ENCODE results near the gene FFAR3.
"Not testable (repeated sequence)": the region's sequence is repeated elsewhere in the genome, so short reads cannot be mapped to it uniquely, and the experiment has no call there.

Gene FFAR3

GRCh38 chr19:35375505-35376307 is 17.4 kb downstream of the FFAR3 start:
- no peak for DNase-seq (ENCODE audit: low read depth)

DNA sequence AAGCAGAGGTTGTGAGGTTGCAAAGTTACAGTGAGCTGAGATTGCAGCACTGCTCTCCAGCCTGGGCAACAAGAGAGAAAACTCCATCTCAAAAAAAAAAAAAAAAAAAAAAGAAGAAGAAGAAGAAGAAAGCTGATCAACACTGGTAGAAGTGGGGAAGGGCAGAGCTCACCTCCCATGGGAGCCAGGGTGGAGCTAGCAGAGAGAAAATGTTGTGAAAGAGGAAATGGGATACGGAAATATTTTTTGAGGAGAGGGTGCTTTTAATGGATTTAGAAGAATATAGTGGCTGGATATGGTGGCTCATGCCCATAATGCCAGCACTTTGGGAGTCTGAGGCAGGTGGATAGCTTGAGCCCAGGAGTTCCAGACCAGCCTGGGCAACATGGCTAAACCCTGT is 19.4 kb downstream of the FFAR3 start:
- DNase-seq (ENCODE audit: low read depth): no peak

GRCh38 chr19:35378356-35378755 is 20.1 kb downstream of the FFAR3 start:
- no peak for DNase-seq (ENCODE audit: low read depth)

DNA sequence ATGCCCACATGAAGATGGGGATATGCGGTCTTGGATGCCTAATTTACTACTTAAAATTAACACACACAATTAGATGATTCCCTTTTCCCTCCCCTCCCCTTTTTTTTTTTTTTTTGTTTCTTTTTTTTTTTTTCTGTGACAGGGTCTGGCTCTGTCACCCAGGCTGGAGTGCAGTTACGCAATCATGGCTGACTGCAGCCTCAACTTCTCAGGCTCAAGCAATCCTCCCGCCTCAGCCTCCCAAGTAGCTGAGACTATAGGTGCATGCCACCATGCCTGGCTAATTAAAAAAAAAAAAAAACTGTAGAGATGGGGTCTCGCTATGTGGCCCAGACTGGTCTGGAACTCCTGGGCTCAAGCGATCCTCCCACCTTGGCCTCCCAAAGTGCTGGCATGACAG is 21.3 kb downstream of the FFAR3 start:
- DNase-seq (ENCODE audit: low read depth): not testable (repeated sequence)

GRCh38 chr19:35379992-35380391 is 21.7 kb downstream of the FFAR3 start:
- no peak for DNase-seq (ENCODE audit: low read depth)

DNA sequence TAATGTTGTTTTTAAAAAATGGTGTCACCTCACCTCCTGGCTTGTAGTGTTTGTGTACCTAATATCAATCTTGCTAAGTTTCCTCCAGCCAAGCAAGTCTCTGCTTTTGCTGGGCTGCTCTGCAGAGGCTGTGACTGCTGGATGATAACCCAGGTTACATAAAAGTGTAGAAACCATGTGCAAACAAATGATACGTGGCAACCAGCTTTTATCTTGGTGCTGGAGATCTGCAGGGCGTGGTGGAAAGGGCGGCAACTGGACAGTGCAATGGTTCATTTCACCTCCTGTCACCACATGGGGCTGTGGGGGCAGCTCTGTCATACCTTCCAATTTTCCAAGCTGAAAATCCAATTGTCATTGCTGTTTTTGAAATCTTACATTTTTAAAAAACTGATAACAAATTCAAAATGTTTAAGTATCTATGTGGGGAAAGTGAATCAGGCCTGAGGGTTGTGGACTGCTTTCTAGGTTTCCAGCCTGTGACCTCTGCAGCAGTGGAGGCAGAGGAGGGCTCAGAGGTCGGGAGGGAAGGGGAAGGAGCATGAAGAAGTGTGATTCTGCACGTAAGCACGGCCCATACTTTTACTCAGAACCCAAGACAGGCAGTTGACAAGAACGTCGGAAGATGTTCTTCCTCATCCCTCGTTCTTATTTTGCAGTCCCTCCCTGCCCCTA is 22.3 kb downstream of the FFAR3 start:
- DNase-seq (ENCODE audit: low read depth): no peak

DNA sequence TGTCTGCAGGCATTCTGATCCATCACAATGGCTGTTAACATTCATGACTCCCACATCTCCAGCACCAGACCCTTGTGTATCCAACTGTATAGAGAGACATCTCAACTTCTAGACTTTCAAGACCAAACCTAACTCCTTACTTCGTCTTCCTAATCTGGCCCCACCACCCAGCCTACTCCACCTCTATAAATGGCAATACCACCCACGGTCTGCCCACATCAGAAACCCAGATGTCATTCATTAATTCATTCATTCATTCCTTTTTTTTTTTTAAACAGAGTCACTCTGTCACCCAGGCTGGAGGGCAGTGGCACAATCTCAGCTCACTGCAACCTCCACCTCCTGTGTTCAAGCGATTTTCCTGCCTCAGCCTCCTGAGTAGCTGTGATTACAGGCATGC is 23.1 kb downstream of the FFAR3 start:
- DNase-seq (ENCODE audit: low read depth): no peak

GRCh38 chr19:35381926-35382325 is 23.7 kb downstream of the FFAR3 start:
- no peak for DNase-seq (ENCODE audit: low read depth)

DNA sequence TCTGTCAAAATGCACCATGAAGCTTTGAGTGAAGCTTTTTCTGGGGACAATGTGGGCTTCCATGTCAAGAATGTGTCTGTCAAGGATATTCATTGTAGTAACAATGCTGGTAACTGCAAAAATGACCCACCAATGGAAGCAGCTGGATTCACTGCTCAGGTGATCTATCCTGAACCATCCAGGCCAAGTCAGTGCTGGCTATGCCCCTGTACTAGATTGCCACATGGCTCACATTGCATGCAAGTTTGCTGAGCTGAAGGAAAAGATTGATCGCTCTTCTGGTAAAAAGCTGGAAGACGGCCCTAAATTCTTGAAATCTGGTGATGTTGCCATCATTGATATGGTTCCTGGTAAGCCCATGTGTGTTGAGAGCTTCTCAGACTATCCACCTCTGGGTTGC is 25.3 kb downstream of the FFAR3 start:
- DNase-seq (ENCODE audit: low read depth): no peak

DNA sequence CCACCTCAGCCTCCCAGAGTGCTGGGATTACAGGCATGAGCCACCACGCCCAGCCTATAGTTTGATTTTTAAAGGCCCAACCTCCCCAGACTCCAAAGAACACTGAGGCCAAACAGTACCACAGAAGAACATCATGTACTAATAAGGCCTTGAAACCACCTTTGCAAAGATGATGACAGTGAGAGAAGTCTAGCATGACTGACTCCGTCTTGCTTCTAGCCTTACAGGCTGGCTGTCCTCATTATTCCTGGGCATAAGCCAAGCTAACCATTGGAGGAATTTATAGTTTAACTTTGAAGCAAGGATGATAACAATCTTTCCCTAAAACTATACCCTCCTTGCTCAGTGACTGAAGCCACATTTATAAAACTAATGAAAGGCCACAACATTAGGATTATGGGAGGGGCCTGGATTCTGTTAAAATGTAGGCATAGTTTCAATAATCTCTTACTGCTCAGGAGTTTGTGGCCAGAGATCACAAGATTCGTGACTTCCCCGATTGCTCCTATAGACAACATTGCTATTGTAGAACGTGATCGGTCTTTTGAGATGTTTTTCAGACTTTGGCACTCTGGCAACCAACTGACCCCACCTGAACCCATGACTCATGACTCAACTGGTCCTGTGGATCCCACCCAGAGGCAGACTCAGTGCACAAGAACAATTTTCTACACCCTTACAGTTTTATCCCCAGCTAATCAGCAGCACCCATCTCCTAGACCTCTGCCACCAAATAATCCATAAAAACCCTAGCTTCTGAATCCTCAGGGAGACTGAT is 30.2 kb downstream of the FFAR3 start:
- no peak for DNase-seq (ENCODE audit: low read depth)

- no peak for DNase-seq (ENCODE audit: low read depth)
Observed at GRCh38 chr19:35389192-35389861, 31.1 kb downstream of the FFAR3 start.

- no peak for DNase-seq (ENCODE audit: low read depth)
Observed at GRCh38 chr19:35392742-35393715, 34.8 kb downstream of the FFAR3 start.

DNA sequence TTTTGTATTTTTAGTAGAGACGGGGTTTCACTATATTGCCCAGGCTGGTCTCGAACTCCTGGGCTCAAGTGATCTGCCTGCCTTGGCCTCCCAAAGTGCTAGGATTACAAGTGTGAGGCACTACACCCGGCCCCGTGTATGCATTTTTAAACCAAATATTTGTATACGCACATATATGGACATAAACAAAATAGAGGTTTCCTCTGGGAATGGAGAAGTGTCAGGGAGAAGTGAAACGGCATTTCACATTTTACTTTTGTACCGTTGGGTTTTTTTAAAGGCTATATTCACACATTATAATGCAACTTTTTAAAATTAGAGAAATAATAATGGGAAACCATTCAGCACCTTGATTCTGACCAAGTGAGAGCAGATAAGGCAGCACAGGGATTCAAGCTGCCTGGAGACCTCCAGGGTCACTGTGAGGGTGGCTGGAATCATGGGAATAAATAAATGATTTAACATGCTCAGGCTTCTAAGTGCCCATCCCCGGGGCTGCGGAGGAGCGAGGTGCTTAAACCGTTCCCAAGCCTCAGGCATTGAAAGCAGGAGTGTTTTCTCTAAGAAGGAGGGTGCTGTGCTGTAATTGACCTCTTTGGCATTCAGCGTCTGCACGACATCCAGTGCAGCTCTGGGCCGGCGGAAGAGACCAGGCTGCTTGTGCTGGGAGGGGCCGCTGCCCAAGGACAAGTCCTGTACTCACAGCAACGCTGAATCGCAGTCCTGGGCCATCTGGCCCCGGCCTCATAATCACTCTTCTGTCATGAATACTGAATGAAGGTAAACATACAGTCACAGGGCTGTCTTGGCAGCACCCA is 37.3 kb downstream of the FFAR3 start:
- DNase-seq (ENCODE audit: low read depth): no peak

DNA sequence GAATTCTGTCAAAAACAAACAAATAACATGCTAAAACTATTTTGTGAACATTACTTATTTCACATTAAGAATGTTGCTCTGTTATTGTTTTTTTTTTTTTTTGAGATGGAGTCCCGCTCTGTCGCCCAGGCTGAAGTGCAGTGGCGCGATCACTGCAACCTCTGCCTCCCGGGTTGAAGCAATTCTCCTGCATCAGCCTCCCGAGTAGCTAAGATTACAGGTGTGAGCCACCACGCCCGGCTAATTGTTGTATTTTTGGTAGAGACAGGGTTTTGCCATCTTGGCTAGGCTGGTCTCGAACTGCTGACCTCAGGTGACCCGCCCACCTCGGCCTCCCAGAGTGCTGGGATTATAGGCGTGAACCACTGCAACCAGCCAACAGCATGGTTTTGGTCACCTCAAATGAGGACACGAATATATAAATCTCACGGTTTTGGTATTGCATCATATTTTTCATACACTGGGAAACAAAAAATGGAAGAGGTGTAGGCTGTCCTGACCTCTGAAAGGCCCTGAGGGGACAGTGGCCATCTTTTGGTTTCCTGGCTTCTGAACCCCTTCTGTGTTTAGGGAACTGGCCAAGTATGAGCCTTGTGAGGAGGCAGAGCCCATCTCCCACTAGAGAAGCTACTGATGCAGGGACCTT is 38.1 kb downstream of the FFAR3 start:
- no peak for DNase-seq (ENCODE audit: low read depth)

DNA sequence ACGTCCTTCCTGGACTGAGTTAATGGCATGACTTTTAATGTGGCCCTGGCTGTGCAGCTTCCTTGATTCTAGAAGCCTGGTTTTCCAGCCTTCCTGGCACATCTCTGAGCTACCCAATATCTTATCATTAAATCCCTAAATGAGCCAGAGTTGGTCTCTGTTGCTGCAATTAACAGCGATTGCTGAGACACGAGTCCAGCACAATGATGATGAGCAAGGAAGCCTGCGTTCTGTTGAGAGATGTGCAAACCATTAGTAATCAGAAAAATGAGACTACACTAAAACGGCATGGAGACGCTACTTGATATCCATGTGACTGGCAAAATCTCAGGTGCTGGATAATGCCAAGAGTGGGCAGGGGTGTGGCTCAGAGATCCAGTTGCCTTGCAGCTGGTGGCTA is 38.8 kb downstream of the FFAR3 start:
- no peak for DNase-seq (ENCODE audit: low read depth)

DNA sequence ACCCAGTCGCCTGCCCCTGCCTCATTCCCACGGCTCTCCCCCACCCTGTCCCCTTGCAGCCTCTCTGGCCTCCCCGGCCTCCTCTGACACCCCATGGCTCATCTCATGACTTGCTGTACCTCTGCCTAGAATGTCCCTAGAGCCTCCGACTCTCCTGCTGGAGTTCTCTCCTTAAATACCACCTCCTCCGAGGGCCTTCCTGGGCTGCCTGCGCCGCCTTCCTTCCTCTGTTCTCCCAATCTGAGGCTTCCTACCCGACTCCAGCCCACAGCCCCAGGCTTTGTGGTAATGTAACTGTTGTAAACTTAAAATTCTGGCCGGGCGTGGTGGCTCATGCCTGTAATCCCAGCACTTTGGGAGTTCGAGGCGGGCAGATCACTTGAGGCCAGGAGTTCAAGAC is 40.3 kb downstream of the FFAR3 start:
- DNase-seq (ENCODE audit: low read depth): no peak

- no peak for DNase-seq (ENCODE audit: low read depth)
Observed at GRCh38 chr19:35399231-35399630, 41.0 kb downstream of the FFAR3 start.

DNA sequence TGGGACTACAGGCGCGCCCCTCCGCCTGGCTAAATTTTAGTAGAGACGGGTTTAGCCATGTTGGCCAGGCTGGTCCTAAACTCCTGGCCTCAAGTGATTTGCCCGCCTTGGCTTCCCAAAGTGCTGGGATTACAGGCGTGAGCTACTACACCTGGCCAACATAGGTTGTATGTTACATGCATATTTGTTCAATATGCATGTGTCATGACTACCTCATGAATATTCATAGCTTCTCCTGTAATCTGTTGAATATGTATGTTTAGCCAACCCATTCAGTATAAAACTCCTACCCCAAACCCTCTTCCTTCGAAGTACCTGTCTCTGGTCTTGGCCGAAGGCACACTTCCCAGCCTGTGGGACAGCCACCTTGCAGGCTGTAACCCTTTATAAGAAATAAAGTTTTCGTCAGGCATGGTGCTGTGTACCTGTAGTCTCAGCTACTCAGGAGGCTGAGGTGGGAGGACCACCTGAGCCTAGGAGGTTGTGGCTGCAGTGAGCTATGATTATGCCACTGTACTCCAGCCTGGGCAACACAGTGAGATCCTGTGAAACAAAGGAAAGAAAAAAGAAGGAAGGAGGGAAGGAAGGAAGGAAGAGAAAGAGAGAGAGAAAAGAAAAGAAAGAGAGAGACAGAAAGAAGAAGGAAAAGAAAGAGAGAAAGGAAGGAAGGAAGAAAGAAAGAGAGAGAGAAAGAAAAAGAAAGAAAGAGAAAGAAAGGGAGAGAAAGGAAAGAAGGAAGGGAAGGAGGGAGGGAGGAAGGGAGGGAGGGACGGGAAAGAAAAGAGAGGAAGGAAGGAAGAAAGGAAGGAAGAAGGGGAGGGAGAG is 41.9 kb downstream of the FFAR3 start:
- no peak for DNase-seq (ENCODE audit: low read depth)

DNA sequence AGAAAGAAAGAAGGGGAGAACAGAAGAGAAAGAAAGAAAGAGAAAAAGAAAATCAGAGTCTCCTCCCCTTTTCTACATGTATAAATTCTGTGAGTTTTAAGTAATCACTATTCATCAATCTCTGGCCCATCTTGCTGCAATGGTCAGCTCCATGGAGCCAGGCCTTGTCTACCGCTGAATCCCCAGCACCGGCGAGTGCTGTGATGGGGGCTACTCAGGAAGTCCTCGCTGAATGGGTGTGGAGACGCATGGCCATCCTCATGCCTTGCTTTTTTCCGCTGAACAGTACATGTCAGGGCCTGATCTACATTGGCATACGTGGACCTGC is 42.5 kb downstream of the FFAR3 start:
- DNase-seq (ENCODE audit: low read depth): no peak
